Colonic mucosa (tissue), 4 donors: Measurements from ENCODE around the gene PDHX. TPM values are rescaled to one million over a fixed set of nuclear protein-coding genes. Genes with fewer than 3 reads are reported as not detected.

Experiments used
- DNase-seq: peaks from one replicate; pipeline ENCODE4 v3.0.0-alpha.2; 2020
- H3K27ac ChIP-seq: fragments of 200-600 bp; one replicate; pipeline ENCODE4 v1.8.0; 2021
- H3K27me3 ChIP-seq: fragments of 200-600 bp; one replicate; pipeline ENCODE4 v1.8.0; 2021
- H3K36me3 ChIP-seq: fragments of 200-600 bp; one replicate; pipeline ENCODE4 v1.8.0; 2021
- H3K4me1 ChIP-seq: fragments of 200-600 bp; one replicate; pipeline ENCODE4 v1.8.0; 2021; ENCODE audit warnings: mild to moderate bottlenecking
- H3K4me3 ChIP-seq: fragments of 200-600 bp; one replicate; pipeline ENCODE4 v1.8.0; 2021
- H3K9ac ChIP-seq, 2 donors: one replicate each; pipeline ENCODE4 v1.7.0; 2013; ENCODE audit warnings: control low read depth in 2 of 2, low read depth in 2 of 2, low read length in 2 of 2
- H3K9me3 ChIP-seq: fragments of 200-600 bp; one replicate; pipeline ENCODE4 v1.8.0; 2021
- CTCF ChIP-seq: fragments of 200-600 bp; IDR thresholded peaks from one replicate; pipeline ENCODE4 v1.8.0; 2022; ENCODE audit warnings: antibody characterized with exemption, mild to moderate bottlenecking
- intact Hi-C: fragments of 100-400 bp; cut with DNase I; formaldehyde crosslinking; loops from one replicate; pipeline ENCODE4 v1.14.1; 2022
- total RNA-seq, 2 donors: library from RNA; stranded (reverse); fragmentation: NEBNext Ultra II Directional in 1 of 2; extraction: Animal tissue kit (Norgen Biotek cat#: 25700) in 1 of 2; gene quantifications; one replicate each; pipeline ENCODE4 v1.2.1, GENCODE V29; 2021
- donor health status: healthy.
- donor health status: DM: no; HTN: no; CAD: no.
- donor health status: DM: no; HTN: no; CAD: no.

The PDHX gene
- total RNA-seq, 2 donors from 2014 or later = 55.2 to 57.2 TPM

- DNase-seq = no peak
- Histone ChIP-seq H3K36me3 (no peaks in the 10 kb centered on the region), H3K4me3 (no peak overlapping the region), H3K4me1 (peaks cover 3% of the 10 kb centered on the region), H3K9me3 (no peaks in the 10 kb centered on the region), H3K27ac (no peak overlapping the region), H3K9ac (no peak overlapping the region), H3K27me3 (no peaks in the 10 kb centered on the region)
- no peak for TF ChIP-seq CTCF
- intact Hi-C loops = loop anchor here (5.0 kb wide), 3 partner anchors 308 to 463 kb away; no protein-coding TSS in a partner anchor
These were observed 12.7 kb downstream of the PDHX start for GRCh38 chr11:34928960-34929680.

- intact Hi-C loops = loop anchor here (5.0 kb wide), 3 partner anchors 307 to 462 kb away; no protein-coding TSS in a partner anchor
- no peaks in the 10 kb centered on the region for H3K9me3 ChIP-seq
- no peaks in the 10 kb centered on the region for H3K27me3 ChIP-seq
- no peak for TF ChIP-seq CTCF
- H3K4me3 ChIP-seq = no peak overlapping the region
- no peaks in the 10 kb centered on the region for H3K36me3 ChIP-seq
- H3K27ac ChIP-seq = peak overlapping the region; percentile 26
- H3K9ac ChIP-seq = no peak overlapping the region
- DNase-seq = peak; percentile 76
- H3K4me1 ChIP-seq = peaks cover 3% of the 10 kb centered on the region
These were observed 13.7 kb downstream of the PDHX start for GRCh38 chr11:34929794-34930763.

GRCh38 chr11:34936945-34937629 is 20.7 kb downstream of the PDHX start:
- Histone ChIP-seq H3K9ac (no peak overlapping the region), H3K4me3 (no peak overlapping the region), H3K9me3 (no peaks in the 10 kb centered on the region), H3K27me3 (no peaks in the 10 kb centered on the region), H3K27ac (no peak overlapping the region), H3K4me1 (no peaks in the 10 kb centered on the region), H3K36me3 (no peaks in the 10 kb centered on the region)
- intact Hi-C loops = no loop called here
- TF ChIP-seq CTCF = no peak
- DNase-seq = no peak

- no peak for TF ChIP-seq CTCF
- no peaks in the 10 kb centered on the region for H3K9me3 ChIP-seq
- H3K4me1 ChIP-seq = no peaks in the 10 kb centered on the region
- intact Hi-C loops = no loop called here
- DNase-seq = no peak
- H3K4me3 ChIP-seq = no peak overlapping the region
- no peaks in the 10 kb centered on the region for H3K36me3 ChIP-seq
- H3K27me3 ChIP-seq = no peaks in the 10 kb centered on the region
- no peak overlapping the region for H3K9ac ChIP-seq
- no peak overlapping the region for H3K27ac ChIP-seq
These were observed 22.2 kb downstream of the PDHX start for GRCh38 chr11:34938611-34939010.

- no peaks in the 10 kb centered on the region for H3K36me3 ChIP-seq
- no peak for TF ChIP-seq CTCF
- H3K27me3 ChIP-seq = no peaks in the 10 kb centered on the region
- intact Hi-C loops = no loop called here
- H3K9ac ChIP-seq = no peak overlapping the region
- H3K4me1 ChIP-seq = no peaks in the 10 kb centered on the region
- no peaks in the 10 kb centered on the region for H3K9me3 ChIP-seq
- H3K4me3 ChIP-seq = no peak overlapping the region
- no peak overlapping the region for H3K27ac ChIP-seq
- no peak for DNase-seq
These were observed 23.7 kb downstream of the PDHX start for GRCh38 chr11:34940026-34940677.
